Peyer's patch (tissue), 4 donors: Measurements from ENCODE around the gene COQ8A. TPM values are rescaled to one million over a fixed set of nuclear protein-coding genes. Genes with fewer than 3 reads are reported as not detected.

ENCODE experiments used
- DNase-seq, 3 donors: peaks; one replicate each; pipeline ENCODE4 v3.0.0-alpha.2; 2017 to 2019
- H3K27ac ChIP-seq, 4 donors: fragments of 200-600 bp; sonication (generic); one replicate each; pipeline ENCODE4 v1.5.1; 2016 to 2019
- H3K27me3 ChIP-seq, 2 donors: fragments of 200-600 bp; sonication (generic); one replicate each; pipeline ENCODE4 v1.5.1; 2019
- H3K36me3 ChIP-seq, 3 donors: fragments of 200-600 bp; sonication (generic); one replicate each; pipeline ENCODE4 v1.5.1; 2016 to 2019
- H3K4me1 ChIP-seq, 4 donors: fragments of 200-600 bp; sonication (generic); one replicate each; pipeline ENCODE4 v1.5.1; 2016 to 2019
- H3K4me3 ChIP-seq, 4 donors: fragments of 200-600 bp; sonication (generic); 1 replicate in 3 of 4; 2 replicates in 1 of 4; pipeline ENCODE4 v1.5.1; 2016 to 2019; ENCODE audit warnings: mild to moderate bottlenecking in 1 of 4
- H3K9me3 ChIP-seq, 4 donors: fragments of 200-600 bp; sonication (generic); one replicate each; pipeline ENCODE4 v1.5.1; 2016 to 2019; ENCODE audit warnings: mild to moderate bottlenecking in 1 of 4
- CTCF ChIP-seq, 6 experiments: fragments of 450-650 bp in 4 of 6; fragments of 200-600 bp in 2 of 6; sonication (generic) in 1 of 6; IDR thresholded peaks; one replicate each; pipeline ENCODE4 v1.5.1; 2017 to 2019; ENCODE audit warnings: antibody characterized with exemption in 6 of 6, mild to moderate bottlenecking in 3 of 6, moderate library complexity in 1 of 6
- POLR2A ChIP-seq, 2 donors: fragments of 450-650 bp; IDR thresholded peaks; one replicate each; pipeline ENCODE4 v1.5.1; 2017; ENCODE audit warnings: antibody characterized with exemption in 2 of 2, mild to moderate bottlenecking in 2 of 2, moderate library complexity in 2 of 2
- total RNA-seq, 4 donors: library from RNA; depleted of rRNA; stranded (reverse); fragments of >200 nt; gene quantifications; one replicate each; pipeline ENCODE4 v1.1.0, GENCODE V29; 2016

Gene COQ8A
- total RNA-seq, 4 donors from 2014 or later, result 25.2 to 108 (median 48.3) TPM

GRCh38 chr1:226903819-226904716 is 36.0 kb upstream of the COQ8A start:
- peak overlapping the region in 1 of 4 donors; percentile 18 for H3K27ac ChIP-seq
- TF ChIP-seq POLR2A (IDR thresholded peaks at IDR 0.05) (no peak), CTCF (IDR thresholded peaks at IDR 0.05) (no peak)
- DNase-seq, result peak in 1 of 3 donors; percentile 43
- no peaks in the 10 kb centered on the region for H3K9me3 ChIP-seq
- no peaks in the 10 kb centered on the region for H3K27me3 ChIP-seq
- peaks cover 0 to 19% (median 0%) of the 10 kb centered on the region in 3 donors for H3K36me3 ChIP-seq
- no peaks in the 10 kb centered on the region for H3K4me1 ChIP-seq
- no peak overlapping the region for H3K4me3 ChIP-seq

GRCh38 chr1:226904772-226905171 is 35.3 kb upstream of the COQ8A start:
- TF ChIP-seq POLR2A (IDR thresholded peaks at IDR 0.05) (no peak), CTCF (IDR thresholded peaks at IDR 0.05) (no peak)
- H3K27ac ChIP-seq, result no peak overlapping the region

GRCh38 chr1:226908419-226908818 is 31.7 kb upstream of the COQ8A start:
- Histone ChIP-seq H3K27ac (no peak overlapping the region), H3K4me1 (no peaks in the 10 kb centered on the region), H3K4me3 (no peak overlapping the region), H3K36me3 (no peaks in the 10 kb centered on the region), H3K9me3 (no peaks in the 10 kb centered on the region), H3K27me3 (no peaks in the 10 kb centered on the region)
- DNase-seq, result no peak
- TF ChIP-seq CTCF (IDR thresholded peaks at IDR 0.05) (no peak), POLR2A (IDR thresholded peaks at IDR 0.05) (no peak)

More at GRCh38 chr1:226904772-226905171, 35.3 kb upstream of the COQ8A start:
- H3K9me3 ChIP-seq, result no peaks in the 10 kb centered on the region
- peaks cover 0 to 11% (median 0%) of the 10 kb centered on the region in 3 donors for H3K36me3 ChIP-seq
- H3K4me1 ChIP-seq, result no peaks in the 10 kb centered on the region
- no peak overlapping the region for H3K4me3 ChIP-seq
- no peak for DNase-seq
- no peaks in the 10 kb centered on the region for H3K27me3 ChIP-seq

GRCh38 chr1:226908913-226909312 is 31.2 kb upstream of the COQ8A start:
- Histone ChIP-seq H3K27me3 (no peaks in the 10 kb centered on the region), H3K4me1 (no peaks in the 10 kb centered on the region), H3K27ac (no peak overlapping the region), H3K36me3 (no peaks in the 10 kb centered on the region), H3K9me3 (no peaks in the 10 kb centered on the region), H3K4me3 (no peak overlapping the region)
- no peak for TF ChIP-seq CTCF (IDR thresholded peaks at IDR 0.05)
- no peak for TF ChIP-seq POLR2A (IDR thresholded peaks at IDR 0.05)
- no peak for DNase-seq

GRCh38 chr1:226912587-226913176 is 27.4 kb upstream of the COQ8A start:
- H3K9me3 ChIP-seq, result no peaks in the 10 kb centered on the region
- no peaks in the 10 kb centered on the region for H3K4me1 ChIP-seq
- peak; percentile 23 to 79 (median 73) for DNase-seq
- no peak overlapping the region for H3K4me3 ChIP-seq
- H3K27ac ChIP-seq, result no peak overlapping the region
- H3K27me3 ChIP-seq, result no peaks in the 10 kb centered on the region
- no peaks in the 10 kb centered on the region for H3K36me3 ChIP-seq
- no peak for TF ChIP-seq POLR2A (IDR thresholded peaks at IDR 0.05)
- TF ChIP-seq CTCF (IDR thresholded peaks at IDR 0.05), result peak in 4 of 6 experiments; percentile 51 to 75 (median 68)
